ENCODE data around the gene CDX1. TPM values are rescaled to one million over a fixed set of nuclear protein-coding genes. Genes with fewer than 3 reads are reported as not detected.

Gene CDX1
- polyA plus RNA-seq, 1 experiment, result 0.97 TPM

DNA sequence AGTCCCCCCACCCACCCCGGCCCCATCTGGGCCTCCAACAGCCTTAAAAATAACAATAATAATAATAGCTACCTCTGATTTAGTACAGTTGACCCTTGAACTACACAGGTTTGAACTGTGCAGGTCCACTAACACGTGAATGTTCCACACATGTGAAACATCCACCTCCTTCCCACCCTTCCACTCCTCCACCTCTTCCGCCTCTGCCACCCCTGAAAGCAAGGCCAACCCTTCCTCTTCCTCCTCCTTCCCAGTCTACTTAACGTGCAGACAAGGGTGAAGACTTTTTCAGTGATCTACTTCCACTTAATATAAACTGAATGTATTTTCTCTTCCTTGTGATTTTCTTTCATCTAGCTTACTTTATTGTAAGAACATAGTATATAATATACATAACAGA, 21.7 kb upstream of the CDX1 start:
- Histone ChIP-seq H3K36me3 (ENCODE audit: control insufficient read depth, insufficient read depth, low read length) (peaks cover 13% of the 10 kb centered on the region), H3K27me3 (ENCODE audit: control insufficient read depth, insufficient read depth, low read length) (no peaks in the 10 kb centered on the region), H3K4me3 (ENCODE audit: low read depth, low read length) (no peak overlapping the region)
- CTCF ChIA-PET, result interaction anchor here (0.7 to 1.5 kb wide), 4 partner anchors 9 to 509 kb away, joined by 3 to 7 read pairs (median 4); partner anchors contain the start of gene PDGFRB
- TF ChIP-seq, protein P1, sequence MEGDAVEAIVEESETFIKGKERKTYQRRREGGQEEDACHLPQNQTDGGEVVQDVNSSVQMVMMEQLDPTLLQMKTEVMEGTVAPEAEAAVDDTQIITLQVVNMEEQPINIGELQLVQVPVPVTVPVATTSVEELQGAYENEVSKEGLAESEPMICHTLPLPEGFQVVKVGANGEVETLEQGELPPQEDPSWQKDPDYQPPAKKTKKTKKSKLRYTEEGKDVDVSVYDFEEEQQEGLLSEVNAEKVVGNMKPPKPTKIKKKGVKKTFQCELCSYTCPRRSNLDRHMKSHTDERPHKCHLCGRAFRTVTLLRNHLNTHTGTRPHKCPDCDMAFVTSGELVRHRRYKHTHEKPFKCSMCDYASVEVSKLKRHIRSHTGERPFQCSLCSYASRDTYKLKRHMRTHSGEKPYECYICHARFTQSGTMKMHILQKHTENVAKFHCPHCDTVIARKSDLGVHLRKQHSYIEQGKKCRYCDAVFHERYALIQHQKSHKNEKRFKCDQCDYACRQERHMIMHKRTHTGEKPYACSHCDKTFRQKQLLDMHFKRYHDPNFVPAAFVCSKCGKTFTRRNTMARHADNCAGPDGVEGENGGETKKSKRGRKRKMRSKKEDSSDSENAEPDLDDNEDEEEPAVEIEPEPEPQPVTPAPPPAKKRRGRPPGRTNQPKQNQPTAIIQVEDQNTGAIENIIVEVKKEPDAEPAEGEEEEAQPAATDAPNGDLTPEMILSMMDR (IDR thresholded peaks at IDR 0.05; ENCODE audit: insufficient read depth, low read depth, low read length), result no peak
- POLR2A ChIA-PET, result no interaction called here
- no peak for DNase-seq (ENCODE audit: low read depth)

DNA sequence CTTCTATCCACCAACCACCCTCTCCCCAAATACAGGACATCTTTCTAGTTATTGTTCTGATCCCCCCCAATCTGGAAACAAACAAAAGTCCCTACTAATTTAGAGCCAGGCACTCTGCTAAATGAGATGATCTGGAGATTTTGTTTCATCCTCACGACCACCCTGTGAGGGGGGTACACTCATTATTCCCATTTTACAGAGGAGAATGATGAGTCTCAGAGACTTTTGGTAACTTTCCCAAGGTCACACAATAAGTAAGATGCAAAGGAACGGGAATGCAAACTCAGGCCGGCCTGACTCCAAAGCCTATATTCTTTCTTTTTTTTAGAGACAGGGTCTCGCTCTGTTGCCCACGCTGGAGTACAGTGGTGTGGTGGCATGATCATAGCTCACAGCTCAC, 20.3 kb upstream of the CDX1 start:
- DNase-seq (ENCODE audit: low read depth), result no peak
- POLR2A ChIA-PET, result interaction anchor here (1.2 kb wide), 1 partner anchor 10 kb away, joined by 3 read pairs; no protein-coding TSS in a partner anchor
- Histone ChIP-seq H3K27me3 (ENCODE audit: control insufficient read depth, insufficient read depth, low read length) (no peaks in the 10 kb centered on the region), H3K36me3 (ENCODE audit: control insufficient read depth, insufficient read depth, low read length) (peaks cover 15% of the 10 kb centered on the region), H3K4me3 (ENCODE audit: low read depth, low read length) (no peak overlapping the region)
- TF ChIP-seq, protein P1 (IDR thresholded peaks at IDR 0.05; ENCODE audit: insufficient read depth, low read depth, low read length), result no peak
- CTCF ChIA-PET, result interaction anchor here (1.5 kb wide), 1 partner anchor 10 kb away, joined by 3 read pairs; no protein-coding TSS in a partner anchor

DNA sequence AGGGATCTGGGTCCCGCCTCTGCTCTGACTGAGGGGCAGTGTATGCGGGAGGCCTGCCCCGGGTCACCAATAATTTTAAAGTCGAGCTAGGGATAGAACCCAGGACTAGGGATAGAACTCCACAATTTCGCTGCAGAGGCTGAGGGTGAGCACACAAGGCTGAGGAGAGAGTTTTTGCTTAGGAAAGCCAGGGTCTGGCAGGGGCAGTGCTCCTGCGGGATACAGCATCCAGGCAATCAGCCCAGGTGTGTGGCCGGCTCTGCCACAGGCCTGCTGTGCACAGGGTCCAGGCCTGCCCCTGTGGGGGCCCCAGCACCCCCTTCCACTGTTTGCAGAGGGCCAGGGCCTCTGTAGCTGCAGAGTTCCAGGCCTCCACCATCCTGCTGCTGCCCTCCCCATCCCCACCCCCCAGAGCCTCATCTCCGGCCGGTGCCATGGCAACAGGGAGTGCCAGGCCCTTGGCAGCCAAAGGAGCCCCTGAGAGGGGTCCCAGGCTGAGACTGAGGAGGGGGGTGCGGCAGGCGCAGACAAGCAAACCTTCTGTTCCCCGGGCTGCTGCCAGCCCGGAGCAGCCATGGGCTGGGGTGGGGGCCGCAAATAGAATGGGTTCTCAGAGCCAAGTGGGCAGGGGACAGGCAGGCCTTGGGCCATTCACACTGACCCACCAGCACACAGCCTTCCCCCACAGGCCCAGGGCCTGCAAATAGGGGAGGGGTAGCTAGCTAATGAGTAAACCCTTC, 19.5 kb upstream of the CDX1 start:
- ChIA-PET CTCF (no interaction called here), POLR2A (no interaction called here)
- TF ChIP-seq, protein P1 (IDR thresholded peaks at IDR 0.05; ENCODE audit: insufficient read depth, low read depth, low read length), result no peak
- H3K36me3 ChIP-seq (ENCODE audit: control insufficient read depth, insufficient read depth, low read length), result peaks cover 14% of the 10 kb centered on the region
- no peaks in the 10 kb centered on the region for H3K27me3 ChIP-seq (ENCODE audit: control insufficient read depth, insufficient read depth, low read length)
- H3K4me3 ChIP-seq (ENCODE audit: low read depth, low read length), result no peak overlapping the region
- no peak for DNase-seq (ENCODE audit: low read depth)

GRCh38 chr5:150147670-150148069, 18.9 kb upstream of the CDX1 start:
- ChIA-PET CTCF (interaction anchor here (1.8 kb wide), 1 partner anchor 9 kb away, joined by 7 read pairs; no protein-coding TSS in a partner anchor), POLR2A (interaction anchor here (1.1 kb wide), 1 partner anchor 10 kb away, joined by 3 read pairs; no protein-coding TSS in a partner anchor)
- Histone ChIP-seq H3K36me3 (ENCODE audit: control insufficient read depth, insufficient read depth, low read length) (peaks cover 14% of the 10 kb centered on the region), H3K4me3 (ENCODE audit: low read depth, low read length) (no peak overlapping the region), H3K27me3 (ENCODE audit: control insufficient read depth, insufficient read depth, low read length) (no peaks in the 10 kb centered on the region)
- no peak for DNase-seq (ENCODE audit: low read depth)
- TF ChIP-seq, protein P1 (IDR thresholded peaks at IDR 0.05; ENCODE audit: insufficient read depth, low read depth, low read length), result no peak

- no peak for DNase-seq (ENCODE audit: low read depth)
- CTCF ChIA-PET, result interaction anchor here (0.6 to 2.1 kb wide), 4 partner anchors 10 to 70 kb away, joined by 3 to 7 read pairs (median 4); no protein-coding TSS in a partner anchor
- peaks cover 19% of the 10 kb centered on the region for H3K36me3 ChIP-seq (ENCODE audit: control insufficient read depth, insufficient read depth, low read length)
- H3K27me3 ChIP-seq (ENCODE audit: control insufficient read depth, insufficient read depth, low read length), result no peaks in the 10 kb centered on the region
- TF ChIP-seq, protein P1 (IDR thresholded peaks at IDR 0.05; ENCODE audit: insufficient read depth, low read depth, low read length), result no peak
- POLR2A ChIA-PET, result interaction anchor here (1.1 kb wide), 1 partner anchor 10 kb away, joined by 3 read pairs; no protein-coding TSS in a partner anchor
- no peak overlapping the region for H3K4me3 ChIP-seq (ENCODE audit: low read depth, low read length)
Observed at GRCh38 chr5:150148117-150148927, 18.3 kb upstream of the CDX1 start.
